GM18861 (cell line): ENCODE data around the gene BAG2.

ENCODE experiments used
- ATAC-seq: cut with Tn5 transposase; IDR thresholded peaks from one replicate; pipeline ENCODE4 v1.9.1; 2021; ENCODE audit not compliant: unreplicated experiment

Gene BAG2

GRCh38 chr6:57221191-57221935 is 49.2 kb downstream of the BAG2 start:
- ATAC-seq = peak; percentile 28

- peak; percentile 77 for ATAC-seq
These were observed 50.0 kb downstream of the BAG2 start, which contains the start of gene RAB23 for GRCh38 chr6:57221936-57222742. Gene RAB23 (minus strand): TSS chr6:57222307. CDS start chr6:57210380, 11,927 bp downstream.

GRCh38 chr6:57222743-57223077 is 50.6 kb downstream of the BAG2 start:
- no peak for ATAC-seq

- ATAC-seq = no peak
These were observed 52.8 kb downstream of the BAG2 start for GRCh38 chr6:57224769-57225515.

- no peak for ATAC-seq
These were observed 54.1 kb downstream of the BAG2 start for GRCh38 chr6:57226221-57226620.
